Ascending aorta (tissue), 2 donors: ENCODE measurements around the gene DCUN1D1. TPM values are rescaled to one million over a fixed set of nuclear protein-coding genes. Genes with fewer than 3 reads are reported as not detected.
A peak's percentile ranks its signal among the peaks of the same experiment; 100 is the strongest.

ENCODE experiments used
- DNase-seq, 2 donors: peaks; one replicate each; pipeline ENCODE4 v3.0.0-alpha.2; 2019; ENCODE audit warnings: low spot score in 2 of 2
- H3K27ac ChIP-seq, 2 donors: fragments of 200-600 bp; sonication (generic); one replicate each; pipeline ENCODE4 v1.5.1; 2016 to 2017; ENCODE audit warnings: mild to moderate bottlenecking in 1 of 2
- H3K27me3 ChIP-seq: fragments of 200-600 bp; sonication (generic); one replicate; pipeline ENCODE4 v1.5.1; 2017
- H3K36me3 ChIP-seq, 2 donors: fragments of 200-600 bp; sonication (generic); one replicate each; pipeline ENCODE4 v1.5.1; 2016
- H3K4me1 ChIP-seq, 2 donors: fragments of 200-600 bp; sonication (generic); one replicate each; pipeline ENCODE4 v1.5.1; 2016 to 2017; ENCODE audit warnings: mild to moderate bottlenecking in 1 of 2
- H3K4me3 ChIP-seq, 2 donors: fragments of 200-600 bp; sonication (generic); one replicate each; pipeline ENCODE4 v1.5.1; 2016 to 2017; ENCODE audit warnings: mild to moderate bottlenecking in 1 of 2
- H3K9me3 ChIP-seq, 2 donors: fragments of 200-600 bp; sonication (generic); one replicate each; pipeline ENCODE4 v1.5.1; 2016
- CTCF ChIP-seq, 3 experiments: fragments of 200-600 bp in 2 of 3; fragments of 450-650 bp in 1 of 3; sonication (generic) in 2 of 3; IDR thresholded peaks; one replicate each; pipeline ENCODE4 v1.5.1; 2016 to 2019; ENCODE audit warnings: antibody characterized with exemption in 3 of 3, mild to moderate bottlenecking in 1 of 3, moderate library complexity in 1 of 3
- intact Hi-C: fragments of 100-400 bp; cut with DNase I; formaldehyde crosslinking; loops from one replicate; pipeline ENCODE4 v1.15.1; 2023
- total RNA-seq: library from RNA; depleted of rRNA; stranded (reverse); fragments of >200 nt; gene quantifications from one replicate; pipeline ENCODE4 v1.1.0, GENCODE V29; 2016

Gene DCUN1D1
- total RNA-seq, 1 donor from 2014 or later = 8.4 TPM

GRCh38 chr3:182981038-182981380 lies 671 bp upstream of the DCUN1D1 start:
- no peak for DNase-seq
- peaks cover 3 to 11% of the 10 kb centered on the region in 2 donors for H3K4me1 ChIP-seq
- H3K36me3 ChIP-seq = no peaks in the 10 kb centered on the region
- H3K9me3 ChIP-seq = no peaks in the 10 kb centered on the region
- peak overlapping the region; percentile 73 to 79 for H3K27ac ChIP-seq
- H3K4me3 ChIP-seq = peak overlapping the region; percentile 96 to 100
- no peak for TF ChIP-seq CTCF (IDR thresholded peaks at IDR 0.05)
- no peaks in the 10 kb centered on the region for H3K27me3 ChIP-seq
- intact Hi-C loops = loop anchor here (5.0 kb wide), 1 partner anchor 189 kb away; the partner anchor contains the start of gene ATP11B

DNA sequence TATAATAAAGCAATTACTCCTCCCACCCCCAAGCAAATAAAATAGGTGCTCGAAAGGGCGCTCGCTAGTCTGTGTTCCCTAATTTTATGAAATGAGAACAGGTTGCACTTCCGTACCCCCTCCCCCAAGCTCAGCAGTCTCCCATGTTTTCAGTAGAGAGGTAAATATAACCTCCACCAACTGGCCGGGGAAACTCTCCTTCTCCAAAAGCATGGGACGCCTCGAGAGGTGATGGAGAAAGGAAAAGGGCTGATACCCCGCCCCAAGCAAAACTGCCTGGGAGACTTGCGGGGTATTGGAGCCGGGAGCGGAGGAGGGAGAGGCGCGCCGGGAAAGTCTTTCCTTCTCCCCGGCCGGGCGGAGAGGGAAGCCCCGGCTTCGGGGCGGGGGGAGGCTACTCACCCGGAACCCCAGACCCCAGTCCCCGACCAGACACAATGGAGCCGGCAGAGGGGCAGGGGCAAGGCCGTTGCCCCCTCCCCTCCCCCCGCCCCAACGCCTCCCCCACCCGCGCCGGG lies 605 bp downstream of the DCUN1D1 start:
- Histone ChIP-seq H3K4me1 (peaks cover 3 to 11% of the 10 kb centered on the region in 2 donors), H3K4me3 (peak overlapping the region; percentile 96 to 100), H3K36me3 (no peaks in the 10 kb centered on the region), H3K27ac (peak overlapping the region; percentile 84 to 89), H3K9me3 (no peaks in the 10 kb centered on the region), H3K27me3 (no peaks in the 10 kb centered on the region)
- intact Hi-C loops = loop anchor here (1.0 to 5.0 kb wide), 2 partner anchors 120 to 187 kb away; partner anchors contain the start of genes ATP11B and MCCC1
- TF ChIP-seq CTCF (IDR thresholded peaks at IDR 0.05) = no peak
- DNase-seq = no peak

DNA sequence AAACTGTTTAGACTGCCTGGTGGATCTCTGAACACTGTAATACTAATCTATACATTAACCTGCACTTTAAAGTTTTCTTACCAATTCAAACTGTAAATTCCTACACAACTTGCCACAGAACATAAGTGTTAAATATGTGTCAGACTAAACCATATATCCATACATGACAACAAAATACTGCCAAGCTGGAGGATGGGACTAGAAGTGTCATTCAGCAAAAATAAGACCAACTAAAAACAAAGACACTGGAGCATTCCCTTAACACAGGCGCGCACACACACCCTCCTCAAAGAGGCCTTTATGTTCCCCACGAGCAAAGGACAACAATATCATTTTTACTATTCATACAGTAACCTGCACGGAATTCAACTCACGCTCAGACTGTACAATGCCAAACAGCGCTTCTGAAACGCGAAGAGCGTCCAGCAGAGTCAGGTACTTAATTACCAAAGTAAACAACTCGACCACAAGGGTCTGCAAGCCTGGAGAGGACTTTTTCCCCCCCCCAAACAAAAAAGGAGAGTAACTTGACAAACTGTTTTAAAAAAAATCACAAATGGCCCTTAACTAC lies 1.1 kb downstream of the DCUN1D1 start:
- Histone ChIP-seq H3K4me1 (peaks cover 3 to 11% of the 10 kb centered on the region in 2 donors), H3K9me3 (no peaks in the 10 kb centered on the region), H3K27ac (no peak overlapping the region), H3K4me3 (peak overlapping the region; percentile 96 to 100), H3K27me3 (no peaks in the 10 kb centered on the region), H3K36me3 (no peaks in the 10 kb centered on the region)
- TF ChIP-seq CTCF (IDR thresholded peaks at IDR 0.05) = no peak
- intact Hi-C loops = no loop called here
- no peak for DNase-seq

- intact Hi-C loops = no loop called here
- no peaks in the 10 kb centered on the region for H3K36me3 ChIP-seq
- no peaks in the 10 kb centered on the region for H3K9me3 ChIP-seq
- DNase-seq = no peak
- no peak for TF ChIP-seq CTCF (IDR thresholded peaks at IDR 0.05)
- H3K4me3 ChIP-seq = peak overlapping the region in 1 of 2 donors; percentile 100
- peaks cover 3 to 11% of the 10 kb centered on the region in 2 donors for H3K4me1 ChIP-seq
- H3K27ac ChIP-seq = no peak overlapping the region
- no peaks in the 10 kb centered on the region for H3K27me3 ChIP-seq
Observed at GRCh38 chr3:182978387-182978786, 2.0 kb downstream of the DCUN1D1 start.

DNA sequence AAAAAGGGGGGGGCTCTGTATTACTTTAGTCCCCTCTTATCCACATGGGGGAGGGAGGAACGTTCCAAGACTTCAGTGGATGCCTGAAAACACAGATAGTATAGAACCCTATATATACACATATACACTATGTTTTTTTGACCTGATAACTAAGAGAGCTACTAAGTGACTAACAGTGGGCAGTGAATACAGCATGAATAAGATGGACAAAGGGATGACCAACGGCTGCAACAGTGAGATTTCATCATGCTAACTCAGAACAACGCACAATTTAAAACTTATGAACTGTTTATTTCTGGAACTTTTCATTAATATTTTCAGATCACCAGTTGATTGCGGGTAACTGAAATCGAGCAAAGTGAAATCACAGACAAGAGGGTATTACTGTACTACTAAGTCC lies 7.3 kb downstream of the DCUN1D1 start:
- Histone ChIP-seq H3K27me3 (no peaks in the 10 kb centered on the region), H3K27ac (no peak overlapping the region), H3K9me3 (no peaks in the 10 kb centered on the region), H3K36me3 (no peaks in the 10 kb centered on the region), H3K4me3 (no peak overlapping the region), H3K4me1 (no peaks in the 10 kb centered on the region)
- no peak for DNase-seq
- intact Hi-C loops = no loop called here
- no peak for TF ChIP-seq CTCF (IDR thresholded peaks at IDR 0.05)
